Fibroblast of lung (primary cell): ENCODE measurements around the gene MAP7.

Experiments used
- EZH2 ChIP-seq: IDR thresholded peaks from 2 replicates; pipeline ENCODE4 v1.5.1; 2012; ENCODE audit warnings: low read length, control low read depth, mild to moderate bottlenecking; ENCODE audit errors: missing control alignments
- TF ChIP-seq, protein P1 (sequence below), 2 donors: IDR thresholded peaks in 1 of 2; conservative IDR thresholded peaks in 1 of 2; 1 replicate in 1 of 2; 2 replicates in 1 of 2; pipeline ENCODE4 v1.5.1; 2011 to 2012; ENCODE audit warnings: low read length in 2 of 2, control low read depth in 1 of 2, inconsistent platforms in 1 of 2, low read depth in 1 of 2, mild to moderate bottlenecking in 1 of 2

DNA sequence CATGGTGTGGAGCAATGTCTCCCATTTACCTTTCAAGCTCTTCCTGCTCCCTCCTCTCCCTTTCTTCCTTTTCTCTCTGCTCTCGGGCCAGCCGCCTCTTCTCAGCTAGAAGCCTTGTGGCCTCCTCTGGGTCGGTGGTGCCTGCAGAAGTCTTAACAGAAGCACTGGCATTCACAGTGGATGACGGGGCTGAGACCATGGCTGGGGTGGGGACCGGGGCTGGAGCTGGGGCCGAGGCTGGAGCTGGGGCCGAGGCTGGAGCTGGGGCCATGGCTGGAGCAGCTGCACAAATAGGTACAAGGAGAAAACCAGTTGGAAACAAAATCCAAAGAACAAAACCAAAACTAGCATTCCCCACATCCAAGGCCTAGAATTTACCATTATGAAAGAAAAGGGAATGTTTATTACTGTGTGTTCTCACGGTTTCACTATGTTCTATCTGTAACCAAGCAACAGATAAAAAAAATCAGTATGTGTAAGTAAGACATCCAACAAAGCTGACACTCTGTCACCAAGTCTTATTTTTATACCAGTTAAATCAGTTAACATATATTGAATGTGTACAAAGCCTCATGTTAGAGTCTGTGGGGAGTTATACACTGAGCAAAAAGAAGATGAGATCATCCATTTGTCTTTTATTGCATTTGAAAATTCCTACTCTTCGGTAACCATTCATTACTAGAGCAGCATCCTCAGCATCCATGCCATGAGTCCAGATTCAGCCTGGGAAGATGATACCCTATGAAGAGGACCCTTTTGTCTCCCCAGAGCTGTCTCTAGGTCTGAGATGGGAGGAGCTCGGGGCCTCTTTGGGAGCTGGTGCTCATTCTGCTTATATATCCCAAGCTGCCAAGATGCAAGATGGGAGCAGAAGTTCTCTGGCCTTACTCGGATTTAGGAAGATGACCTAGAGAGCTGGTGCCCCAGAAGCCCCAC lies 187.5 kb downstream of the MAP7 start:
- TF ChIP-seq, protein P1, sequence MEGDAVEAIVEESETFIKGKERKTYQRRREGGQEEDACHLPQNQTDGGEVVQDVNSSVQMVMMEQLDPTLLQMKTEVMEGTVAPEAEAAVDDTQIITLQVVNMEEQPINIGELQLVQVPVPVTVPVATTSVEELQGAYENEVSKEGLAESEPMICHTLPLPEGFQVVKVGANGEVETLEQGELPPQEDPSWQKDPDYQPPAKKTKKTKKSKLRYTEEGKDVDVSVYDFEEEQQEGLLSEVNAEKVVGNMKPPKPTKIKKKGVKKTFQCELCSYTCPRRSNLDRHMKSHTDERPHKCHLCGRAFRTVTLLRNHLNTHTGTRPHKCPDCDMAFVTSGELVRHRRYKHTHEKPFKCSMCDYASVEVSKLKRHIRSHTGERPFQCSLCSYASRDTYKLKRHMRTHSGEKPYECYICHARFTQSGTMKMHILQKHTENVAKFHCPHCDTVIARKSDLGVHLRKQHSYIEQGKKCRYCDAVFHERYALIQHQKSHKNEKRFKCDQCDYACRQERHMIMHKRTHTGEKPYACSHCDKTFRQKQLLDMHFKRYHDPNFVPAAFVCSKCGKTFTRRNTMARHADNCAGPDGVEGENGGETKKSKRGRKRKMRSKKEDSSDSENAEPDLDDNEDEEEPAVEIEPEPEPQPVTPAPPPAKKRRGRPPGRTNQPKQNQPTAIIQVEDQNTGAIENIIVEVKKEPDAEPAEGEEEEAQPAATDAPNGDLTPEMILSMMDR (conservative IDR thresholded peaks at IDR 0.05 in 1 of 2, IDR thresholded peaks at IDR 0.05 in 1 of 2; ENCODE audit: low read depth in 1 of 2, low read length in 2 of 2) = no peak
- no peak for TF ChIP-seq EZH2
